Mesodermal cell (in vitro differentiated cells): ENCODE measurements around the gene SPNS3.

Experiments used
- H3K27ac ChIP-seq: 2 replicates; pipeline ENCODE4 v1.7.0; 2013; ENCODE audit warnings: mild to moderate bottlenecking, low read depth, low read length, moderate library complexity; ENCODE audit not compliant: severe bottlenecking
- H3K36me3 ChIP-seq: 2 replicates; pipeline ENCODE4 v1.7.1; 2013; ENCODE audit warnings: mild to moderate bottlenecking, low read length, moderate library complexity; ENCODE audit not compliant: control insufficient read depth, insufficient read depth
- H3K4me1 ChIP-seq: one replicate; pipeline ENCODE4 v1.7.1; 2013; ENCODE audit warnings: mild to moderate bottlenecking, low read length; ENCODE audit not compliant: insufficient read depth, control insufficient read depth, poor library complexity, severe bottlenecking
- H3K4me3 ChIP-seq: 2 replicates; pipeline ENCODE4 v1.7.0; 2013; ENCODE audit warnings: low read length, control low read depth, mild to moderate bottlenecking; ENCODE audit not compliant: insufficient read depth, poor library complexity, severe bottlenecking; ENCODE audit errors: extremely low read depth
- H3K9me3 ChIP-seq: 2 replicates; pipeline ENCODE4 v1.7.1; 2013; ENCODE audit warnings: mild to moderate bottlenecking, low read length, moderate library complexity; ENCODE audit not compliant: control insufficient read depth
- WGBS, 2 experiments: methylation state at CpG; one replicate each; pipeline ENCODE4 v1.1.5; 2013; ENCODE audit warnings: missing lambda C conversion rate in 2 of 2; ENCODE audit not compliant: insufficient coverage in 2 of 2; 5-methylcytosine and 5-hydroxymethylcytosine counted together

Gene SPNS3

DNA sequence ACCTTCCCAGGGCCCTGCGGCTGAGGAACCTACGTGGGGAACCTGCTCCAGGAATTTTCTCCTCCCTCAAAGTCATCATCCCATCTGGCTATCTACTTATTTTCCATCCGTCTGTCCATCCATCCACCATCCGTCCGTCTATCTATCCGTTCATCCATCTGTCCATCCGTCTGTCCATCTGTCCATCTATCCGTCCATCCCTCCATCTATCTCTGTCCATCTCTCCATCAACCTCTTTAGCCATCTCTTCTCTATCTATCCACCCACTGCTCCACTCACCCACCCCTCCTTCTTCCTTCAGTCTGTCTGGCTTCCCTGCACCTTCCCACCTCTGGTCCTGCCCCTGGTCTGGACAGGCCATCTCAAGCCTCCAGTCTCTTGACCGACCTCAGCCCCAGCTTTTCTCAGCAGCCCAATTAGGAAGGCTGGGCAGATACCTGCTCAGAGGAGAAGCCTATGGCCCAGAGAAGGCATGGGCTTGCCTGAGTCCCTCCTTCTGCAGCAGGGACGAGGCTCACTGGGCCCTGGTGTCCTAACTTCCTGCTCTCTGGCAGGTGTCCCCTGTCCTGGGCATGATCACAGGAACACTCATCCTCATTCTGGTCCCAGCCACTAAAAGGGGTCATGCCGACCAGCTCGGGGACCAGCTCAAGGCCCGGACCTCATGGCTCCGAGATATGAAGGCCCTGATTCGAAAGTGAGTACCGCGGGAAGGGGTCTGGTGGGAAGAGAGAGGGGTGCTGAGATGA lies 98.4 kb downstream of the SPNS3 start:
- H3K4me3 ChIP-seq: no peak overlapping the region
- H3K36me3 ChIP-seq: peaks cover 2% of the 10 kb centered on the region
- H3K27ac ChIP-seq: no peak overlapping the region
- H3K9me3 ChIP-seq: no peaks in the 10 kb centered on the region
- H3K4me1 ChIP-seq: peaks cover 9% of the 10 kb centered on the region
- WGBS, 2 experiments: 86 to 91% methylated on average over 10 to 17 of the region's 17 CpGs

DNA sequence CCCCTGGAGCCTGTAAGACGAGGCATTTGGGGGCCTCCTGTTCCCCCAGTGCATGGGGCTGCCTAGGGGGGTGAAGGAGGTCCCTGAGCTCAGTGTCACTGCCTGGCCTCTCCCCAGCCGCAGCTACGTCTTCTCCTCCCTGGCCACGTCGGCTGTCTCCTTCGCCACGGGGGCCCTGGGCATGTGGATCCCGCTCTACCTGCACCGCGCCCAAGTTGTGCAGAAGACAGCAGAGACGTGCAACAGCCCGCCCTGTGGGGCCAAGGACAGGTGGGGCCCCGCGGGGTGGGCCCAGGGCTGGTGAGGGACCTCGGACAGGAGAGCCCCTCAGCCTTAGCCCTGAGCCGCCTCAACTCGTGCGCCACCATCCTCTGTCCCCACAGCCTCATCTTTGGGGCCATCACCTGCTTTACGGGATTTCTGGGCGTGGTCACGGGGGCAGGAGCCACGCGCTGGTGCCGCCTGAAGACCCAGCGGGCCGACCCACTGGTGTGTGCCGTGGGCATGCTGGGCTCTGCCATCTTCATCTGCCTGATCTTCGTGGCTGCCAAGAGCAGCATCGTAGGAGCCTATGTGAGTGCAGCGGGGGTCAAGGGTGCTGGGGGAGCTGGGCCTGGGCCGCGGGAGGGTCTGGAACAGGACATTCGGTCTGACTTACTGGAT lies 99.3 kb downstream of the SPNS3 start:
- peaks cover 10% of the 10 kb centered on the region for H3K36me3 ChIP-seq
- H3K4me3 ChIP-seq: no peak overlapping the region
- WGBS, 2 experiments: 90 to 94% methylated on average over 33 of the region's 33 CpGs
- peaks cover 9% of the 10 kb centered on the region for H3K4me1 ChIP-seq
- H3K9me3 ChIP-seq: no peaks in the 10 kb centered on the region
- no peak overlapping the region for H3K27ac ChIP-seq

DNA sequence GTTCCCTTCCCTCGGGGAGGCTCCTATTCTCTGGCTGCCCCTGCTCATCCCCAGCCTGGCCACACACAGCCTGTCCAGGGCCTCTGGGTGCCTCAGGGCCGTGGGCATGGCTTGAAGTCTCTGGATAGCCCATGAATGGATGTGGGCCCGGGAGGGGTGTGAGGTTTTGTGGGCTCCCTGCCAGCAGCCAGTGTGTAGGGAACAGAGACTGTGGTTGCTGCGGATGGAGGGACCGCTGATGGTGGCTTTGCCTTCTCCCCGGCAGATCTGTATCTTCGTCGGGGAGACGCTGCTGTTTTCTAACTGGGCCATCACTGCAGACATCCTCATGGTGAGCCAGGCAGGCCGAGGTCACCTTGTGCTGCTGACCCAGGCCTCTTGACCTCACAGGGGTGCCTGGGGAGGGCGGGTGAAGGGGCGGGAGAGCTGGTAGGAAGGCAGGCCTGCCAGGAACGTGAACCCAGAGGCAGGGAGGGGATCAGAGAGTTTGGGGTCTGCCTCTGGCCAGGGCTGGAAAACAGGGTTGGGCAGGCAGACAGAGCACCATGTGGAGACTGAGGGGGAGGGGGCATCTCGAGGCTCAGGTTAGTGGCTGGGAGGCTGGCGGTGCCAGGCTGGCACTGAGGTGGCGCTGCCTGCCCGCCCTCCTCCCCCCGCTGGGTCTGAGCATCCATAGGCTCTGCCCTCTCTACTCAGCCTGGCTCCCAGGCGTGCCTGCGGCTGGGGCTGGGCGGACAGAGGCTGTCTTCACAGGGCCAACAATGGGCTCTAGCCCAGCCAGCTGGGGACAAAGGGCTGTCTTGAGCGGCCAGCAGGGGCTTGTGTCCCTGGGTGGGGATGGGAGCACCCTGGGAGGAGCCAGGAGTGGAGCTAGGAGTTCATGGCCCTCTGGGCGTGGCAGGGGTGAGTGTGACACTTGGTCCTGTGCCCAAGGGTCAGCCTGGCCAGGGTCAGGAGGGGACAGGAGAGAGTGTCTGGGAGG lies 100.1 kb downstream of the SPNS3 start:
- Histone ChIP-seq H3K9me3 (no peaks in the 10 kb centered on the region), H3K36me3 (peaks cover 18% of the 10 kb centered on the region), H3K4me1 (peaks cover 9% of the 10 kb centered on the region), H3K27ac (no peak overlapping the region), H3K4me3 (no peak overlapping the region)
- WGBS, 2 experiments: 82% methylated on average over 13 to 22 of the region's 23 CpGs

DNA sequence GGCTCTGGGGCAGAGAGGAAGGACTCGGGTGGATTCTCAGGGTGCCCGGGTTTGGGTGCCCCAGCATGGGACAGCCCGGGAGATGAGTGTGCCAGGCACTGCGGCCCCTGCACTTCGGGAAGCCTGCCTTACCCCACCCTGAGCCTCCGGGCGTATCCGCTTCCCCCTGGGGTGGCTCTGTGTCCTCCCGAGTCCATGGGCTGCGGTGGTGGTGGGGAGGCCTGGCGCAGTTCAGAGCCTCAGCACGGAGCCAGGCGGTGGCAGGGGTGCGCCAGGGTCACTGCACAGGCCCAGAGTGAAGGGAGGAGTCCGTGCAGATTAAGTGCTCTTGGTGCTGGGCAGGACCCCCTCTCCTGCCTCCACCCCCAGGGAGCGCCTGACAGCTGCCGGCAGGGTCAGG lies 100.8 kb downstream of the SPNS3 start:
- no peak overlapping the region for H3K27ac ChIP-seq

DNA sequence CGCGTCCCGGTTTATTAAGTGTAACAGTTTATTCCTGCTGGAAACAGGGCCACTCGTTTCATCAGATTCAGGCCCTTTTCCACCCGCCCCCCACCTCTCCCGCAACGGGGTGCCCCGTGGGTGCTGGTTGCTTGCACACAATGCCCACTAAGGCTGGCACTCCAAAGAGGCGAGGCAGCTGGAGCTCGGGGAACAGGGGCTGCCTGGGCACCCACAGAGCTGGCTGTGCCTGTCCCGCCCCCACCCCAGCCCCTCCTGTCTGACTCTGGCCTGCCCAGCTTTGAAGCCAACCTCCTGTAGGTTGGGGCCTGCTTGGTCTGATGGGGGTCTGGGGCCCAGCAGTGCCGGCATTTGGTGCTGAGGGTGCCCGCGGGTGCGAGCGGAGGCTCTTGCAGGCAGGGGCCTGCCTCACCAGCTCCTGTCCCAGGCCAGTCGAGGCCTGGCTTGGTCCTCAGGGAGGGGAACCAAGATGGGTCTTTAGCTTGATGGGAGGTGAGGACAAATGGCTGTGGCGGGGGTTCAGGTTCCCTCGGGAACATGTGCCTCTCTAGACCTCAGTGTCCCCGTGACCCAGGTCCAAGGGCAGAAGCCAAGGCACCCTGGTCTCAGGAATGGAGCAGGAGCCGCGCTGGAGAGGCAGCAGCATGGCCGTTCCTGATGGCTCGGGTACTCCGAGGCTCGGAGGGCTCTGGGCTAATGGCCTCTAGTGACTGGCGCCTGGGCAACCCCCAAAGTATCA lies 101.4 kb downstream of the SPNS3 start:
- 83 to 90% methylated on average over 20 to 27 of the region's 27 CpGs for WGBS, 2 experiments
- Histone ChIP-seq H3K4me3 (no peak overlapping the region), H3K36me3 (peaks cover 30% of the 10 kb centered on the region), H3K4me1 (peaks cover 9% of the 10 kb centered on the region), H3K9me3 (no peaks in the 10 kb centered on the region), H3K27ac (no peak overlapping the region)

More for the DNA sequence above, 100.8 kb downstream of the SPNS3 start:
- Histone ChIP-seq H3K9me3 (no peaks in the 10 kb centered on the region), H3K4me1 (peaks cover 9% of the 10 kb centered on the region), H3K36me3 (peaks cover 25% of the 10 kb centered on the region), H3K4me3 (no peak overlapping the region)
- 91 to 94% methylated on average over 12 to 14 of the region's 17 CpGs for WGBS, 2 experiments

DNA sequence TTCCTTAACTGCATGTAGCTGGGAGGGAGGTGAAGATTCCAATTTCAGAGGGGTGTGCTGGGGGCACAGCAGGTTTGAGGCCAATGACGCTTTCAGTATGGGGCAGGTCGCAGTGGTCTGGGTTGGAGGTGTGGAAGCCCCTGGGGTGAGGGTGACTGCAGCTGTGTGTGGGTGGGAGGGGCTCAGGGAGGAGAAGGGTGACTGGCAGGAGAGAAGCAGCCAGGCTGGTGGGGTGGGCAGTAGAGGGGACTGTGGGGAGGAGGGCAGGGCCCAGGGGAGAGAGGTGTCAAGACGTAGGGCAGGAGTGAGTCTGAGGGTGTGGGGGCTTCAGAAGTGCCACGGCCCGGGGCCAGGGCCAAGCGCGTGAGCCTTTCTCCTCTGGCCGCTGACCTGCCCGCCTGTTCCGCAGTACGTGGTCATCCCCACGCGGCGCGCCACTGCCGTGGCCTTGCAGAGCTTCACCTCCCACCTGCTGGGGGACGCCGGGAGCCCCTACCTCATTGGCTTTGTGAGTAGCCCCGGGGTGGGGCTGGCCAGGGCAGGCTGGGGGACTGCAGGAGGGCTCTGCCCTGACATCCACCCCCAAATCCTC lies 102.0 kb downstream of the SPNS3 start:
- Histone ChIP-seq H3K4me3 (no peak overlapping the region), H3K4me1 (peaks cover 9% of the 10 kb centered on the region), H3K9me3 (no peaks in the 10 kb centered on the region), H3K27ac (no peak overlapping the region), H3K36me3 (peaks cover 36% of the 10 kb centered on the region)
- 75 to 76% methylated on average over 15 to 18 of the region's 19 CpGs for WGBS, 2 experiments

DNA sequence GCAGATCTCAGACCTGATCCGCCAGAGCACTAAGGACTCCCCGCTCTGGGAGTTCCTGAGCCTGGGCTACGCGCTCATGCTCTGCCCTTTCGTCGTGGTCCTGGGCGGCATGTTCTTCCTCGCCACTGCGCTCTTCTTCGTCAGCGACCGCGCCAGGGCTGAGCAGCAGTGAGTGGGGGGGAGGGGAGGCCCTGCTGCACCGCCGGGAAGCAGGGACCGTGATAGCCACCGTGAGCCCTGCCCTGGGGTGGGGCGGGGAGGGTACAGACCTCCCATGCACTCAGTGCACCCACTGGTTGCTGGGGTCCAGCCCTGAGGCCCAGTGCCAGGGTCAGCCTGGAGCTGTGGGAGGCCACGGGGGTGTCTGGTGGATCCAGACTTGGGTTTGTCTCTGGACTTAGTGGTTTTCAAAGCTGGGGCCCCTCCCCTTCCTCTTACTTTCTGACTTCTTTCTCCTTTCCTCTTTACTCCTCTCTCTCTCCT lies 102.6 kb downstream of the SPNS3 start:
- Histone ChIP-seq H3K4me3 (no peak overlapping the region), H3K36me3 (peaks cover 42% of the 10 kb centered on the region), H3K27ac (no peak overlapping the region), H3K4me1 (peaks cover 6% of the 10 kb centered on the region), H3K9me3 (no peaks in the 10 kb centered on the region)
- WGBS, 2 experiments: 45 to 49% methylated on average over 9 to 15 of the region's 19 CpGs

DNA sequence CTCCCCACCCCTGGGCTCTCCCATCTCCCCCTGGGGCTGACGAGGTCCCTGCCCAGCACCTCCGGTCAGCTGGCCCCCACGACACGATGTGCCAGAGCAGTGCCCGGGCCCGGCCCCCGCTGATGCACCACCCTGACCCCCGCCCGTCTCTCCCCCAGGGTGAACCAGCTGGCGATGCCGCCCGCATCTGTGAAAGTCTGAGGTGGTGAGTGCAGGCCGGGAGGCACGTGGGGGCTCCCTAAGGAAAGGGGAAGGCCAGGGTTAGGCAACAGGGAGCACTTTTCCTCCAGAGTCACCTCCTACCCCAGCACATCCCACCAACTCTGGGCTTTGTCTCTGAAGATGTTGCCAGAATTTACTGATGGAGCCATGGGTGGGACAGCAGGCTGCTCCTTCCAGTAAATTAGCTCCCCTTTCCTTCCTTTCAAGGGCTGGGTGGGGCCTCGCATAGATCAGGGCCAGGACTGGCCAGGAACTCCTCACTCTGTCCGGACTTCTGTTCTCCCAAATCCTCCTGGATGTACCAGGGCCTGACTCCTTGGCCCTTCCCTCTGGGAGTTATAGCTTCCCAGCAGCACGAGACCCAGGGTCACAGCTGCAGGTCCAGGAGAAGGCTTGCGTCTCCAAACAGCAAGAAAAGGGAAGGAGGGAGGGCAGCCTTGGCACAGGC lies 103.1 kb downstream of the SPNS3 start:
- H3K4me3 ChIP-seq: no peak overlapping the region
- no peak overlapping the region for H3K27ac ChIP-seq
- peaks cover 47% of the 10 kb centered on the region for H3K36me3 ChIP-seq
- peaks cover 4% of the 10 kb centered on the region for H3K4me1 ChIP-seq
- no peaks in the 10 kb centered on the region for H3K9me3 ChIP-seq
- 88 to 91% methylated on average over 10 to 15 of the region's 18 CpGs for WGBS, 2 experiments
